ENCODE results near the gene MSI2.

GRCh38 chr17:57436565-57436964, 180.2 kb downstream of the MSI2 start:
- no peak for TF ChIP-seq POLR2AphosphoS5 (IDR thresholded peaks at IDR 0.05; ENCODE audit: borderline replicate concordance, low read depth, low read length)
- no peak for TF ChIP-seq EZH2 (IDR thresholded peaks at IDR 0.05)

Measured in SK-N-MC (cell line).